CD4-positive, alpha-beta T cell treated with Interferon gamma for 1 hour (primary cell): ENCODE results near the gene FKBP15.
"Not testable (repeated sequence)": the region's sequence is repeated elsewhere in the genome, so short reads cannot be mapped to it uniquely, and the experiment has no call there.

Experiments
- DNase-seq: peaks from one replicate; pipeline ENCODE4 v3.0.0-alpha.2; 2020

The FKBP15 gene

GRCh38 chr9:113177251-113177650 lies 43.8 kb downstream of the FKBP15 start:
- no peak for DNase-seq

- DNase-seq, result no peak
Observed at GRCh38 chr9:113176803-113177202, 44.3 kb downstream of the FKBP15 start.

GRCh38 chr9:113173341-113173740 lies 47.7 kb downstream of the FKBP15 start:
- no peak for DNase-seq

GRCh38 chr9:113168809-113169208 lies 52.3 kb downstream of the FKBP15 start:
- DNase-seq, result no peak

GRCh38 chr9:113166039-113166438 lies 55.0 kb downstream of the FKBP15 start:
- DNase-seq, result no peak

- DNase-seq, result no peak
Observed at GRCh38 chr9:113164536-113165300, 56.4 kb downstream of the FKBP15 start.

- no peak for DNase-seq
Observed at GRCh38 chr9:113163001-113163400, 58.1 kb downstream of the FKBP15 start.

GRCh38 chr9:113160571-113160970 lies 60.5 kb downstream of the FKBP15 start:
- no peak for DNase-seq

- no peak for DNase-seq
Observed at GRCh38 chr9:113158446-113158845, 62.6 kb downstream of the FKBP15 start.

GRCh38 chr9:113156880-113157279 lies 64.2 kb downstream of the FKBP15 start:
- no peak for DNase-seq

- DNase-seq, result peak; percentile 22
Observed at GRCh38 chr9:113155911-113156588, 65.0 kb downstream of the FKBP15 start.

- DNase-seq, result no peak
Observed at GRCh38 chr9:113154946-113155345, 66.1 kb downstream of the FKBP15 start.

- peak; percentile 26 for DNase-seq
Observed at GRCh38 chr9:113154471-113154870, 66.6 kb downstream of the FKBP15 start.

- no peak for DNase-seq
Observed at GRCh38 chr9:113153599-113153998, 67.5 kb downstream of the FKBP15 start.

GRCh38 chr9:113152699-113153098 lies 68.4 kb downstream of the FKBP15 start:
- DNase-seq, result no peak

- DNase-seq, result peak; percentile 34
Observed at GRCh38 chr9:113151696-113152630, 69.1 kb downstream of the FKBP15 start.

- peak; percentile 83 for DNase-seq
Observed at GRCh38 chr9:113150670-113151611, 70.1 kb downstream of the FKBP15 start, which contains the start of gene SLC31A2. Gene SLC31A2 (plus strand): TSS chr9:113151007. CDS start chr9:113151075, 68 bp downstream.

GRCh38 chr9:113149561-113149960 lies 71.5 kb downstream of the FKBP15 start:
- DNase-seq, result not testable (repeated sequence)

- DNase-seq, result no peak
Observed at GRCh38 chr9:113148781-113149510, 72.1 kb downstream of the FKBP15 start.

- DNase-seq, result no peak
Observed at GRCh38 chr9:113148372-113148705, 72.7 kb downstream of the FKBP15 start.
